CD14-positive monocyte (primary cell): ENCODE results near the gene EVX2. TPM values are rescaled to one million over a fixed set of nuclear protein-coding genes. Genes with fewer than 3 reads are reported as not detected.

Experiments used
- DNase-seq, 3 donors: peaks; one replicate each; pipeline ENCODE4 v3.0.0-alpha.2; 2011 to 2022
- H2AFZ ChIP-seq: 2 replicates; pipeline ENCODE4 v1.6.0; 2012; ENCODE audit warnings: mild to moderate bottlenecking, low read depth, low read length, inconsistent platforms; ENCODE audit not compliant: insufficient read depth, poor library complexity, severe bottlenecking
- H3K27ac ChIP-seq, 2 donors: 1 replicate in 1 of 2; 2 replicates in 1 of 2; pipeline ENCODE4 v1.5.1; 2012 to 2013; ENCODE audit warnings: low read length in 2 of 2, control low read depth in 1 of 2, inconsistent platforms in 1 of 2, low read depth in 1 of 2, mild to moderate bottlenecking in 1 of 2
- H3K27me3 ChIP-seq, 2 donors: one replicate each; pipeline versions ENCODE4 v1.6.0 to v1.6.1; 2011 to 2013; ENCODE audit warnings: low read length in 2 of 2; ENCODE audit not compliant: control insufficient read depth in 2 of 2, insufficient read depth in 2 of 2
- H3K36me3 ChIP-seq, 2 donors: replicated peaks in 1 of 2; 1 replicate in 1 of 2; 2 replicates in 1 of 2; pipeline versions ENCODE4 v1.5.1 to v1.6.1; 2012 to 2013; ENCODE audit warnings: low read length in 2 of 2, control low read depth in 1 of 2, inconsistent platforms in 1 of 2, mild to moderate bottlenecking in 1 of 2; ENCODE audit not compliant: insufficient read depth in 2 of 2, control insufficient read depth in 1 of 2
- H3K4me1 ChIP-seq, 2 donors: 1 replicate in 1 of 2; 2 replicates in 1 of 2; pipeline versions ENCODE4 v1.5.1 to v1.6.1; 2012 to 2013; ENCODE audit warnings: low read length in 2 of 2, control low read depth in 1 of 2, inconsistent platforms in 1 of 2, mild to moderate bottlenecking in 1 of 2, moderate library complexity in 1 of 2; ENCODE audit not compliant: insufficient read depth in 2 of 2, control insufficient read depth in 1 of 2
- H3K4me2 ChIP-seq: replicated peaks from 2 replicates; pipeline ENCODE3; 2012; ENCODE audit warnings: low read length, moderate library complexity, mild to moderate bottlenecking; ENCODE audit not compliant: poor library complexity, severe bottlenecking; ENCODE audit errors: extremely low read depth
- H3K4me3 ChIP-seq, 3 experiments: fragments of 200-600 bp in 1 of 3; sonication (generic) in 1 of 3; replicated peaks in 1 of 3; 1 replicate in 2 of 3; 2 replicates in 1 of 3; pipeline ENCODE4 v1.5.1; 2011 to 2013; ENCODE audit warnings: low read length in 3 of 3, mild to moderate bottlenecking in 3 of 3, control low read depth in 2 of 3, low read depth in 2 of 3, inconsistent platforms in 1 of 3, moderate library complexity in 1 of 3
- H3K79me2 ChIP-seq: 2 replicates; pipeline ENCODE4 v1.6.0; 2012; ENCODE audit warnings: mild to moderate bottlenecking, control low read depth, inconsistent platforms, low read length, moderate library complexity; ENCODE audit not compliant: insufficient read depth
- H3K9ac ChIP-seq: 2 replicates; pipeline ENCODE4 v1.6.0; 2017; ENCODE audit warnings: low read length, mild to moderate bottlenecking; ENCODE audit not compliant: insufficient read depth, poor library complexity, severe bottlenecking
- H3K9me3 ChIP-seq, 2 donors: replicated peaks in 1 of 2; 1 replicate in 1 of 2; 2 replicates in 1 of 2; pipeline versions ENCODE4 v1.5.1 to v1.6.1; 2012 to 2013; ENCODE audit warnings: low read length in 2 of 2, control low read depth in 1 of 2; ENCODE audit not compliant: control insufficient read depth in 1 of 2, insufficient read depth in 1 of 2
- H4K20me1 ChIP-seq: 2 replicates; pipeline ENCODE4 v1.6.0; 2012; ENCODE audit warnings: mild to moderate bottlenecking, low read length, control low read depth, moderate library complexity; ENCODE audit not compliant: insufficient read depth
- H3K27ac Mint-ChIP-seq, 7 donors: one replicate each; pipeline ENCODE4 v1.8.0; 2020; ENCODE audit warnings: mild to moderate bottlenecking in 7 of 7, mixed read lengths in 7 of 7, moderate library complexity in 6 of 7, inconsistent platforms in 2 of 7
- H3K27me3 Mint-ChIP-seq, 3 donors: one replicate each; pipeline ENCODE4 v1.8.0; 2021 to 2022; ENCODE audit warnings: low read depth in 3 of 3, mild to moderate bottlenecking in 3 of 3, mixed read lengths in 3 of 3, moderate library complexity in 3 of 3, inconsistent platforms in 1 of 3
- H3K36me3 Mint-ChIP-seq, 2 donors: one replicate each; pipeline ENCODE4 v1.8.0; 2020; ENCODE audit warnings: mixed read lengths in 2 of 2, inconsistent platforms in 1 of 2, mild to moderate bottlenecking in 1 of 2
- H3K4me1 Mint-ChIP-seq: one replicate; pipeline ENCODE4 v1.8.0; 2020; ENCODE audit warnings: mild to moderate bottlenecking, mixed read lengths
- H3K4me3 Mint-ChIP-seq, 2 donors: one replicate each; pipeline ENCODE4 v1.8.0; 2020; ENCODE audit warnings: mild to moderate bottlenecking in 2 of 2, mixed read lengths in 2 of 2, moderate library complexity in 1 of 2
- H3K9me3 Mint-ChIP-seq, 7 donors: one replicate each; pipeline ENCODE4 v1.8.0; 2020 to 2022; ENCODE audit warnings: mixed read lengths in 7 of 7, mild to moderate bottlenecking in 6 of 7, moderate library complexity in 6 of 7, inconsistent platforms in 2 of 7
- CTCF ChIP-seq: fragments of 200-600 bp; IDR thresholded peaks from one replicate; pipeline ENCODE4 v1.8.0; 2022; ENCODE audit warnings: antibody characterized with exemption, mild to moderate bottlenecking
- WGBS: methylation state at CpG from one replicate; pipeline ENCODE4 v1.1.5; 2013; ENCODE audit warnings: missing lambda C conversion rate; ENCODE audit not compliant: insufficient coverage; 5-methylcytosine and 5-hydroxymethylcytosine counted together
- intact Hi-C, 2 donors: fragments of 100-400 bp; cut with micrococcal nuclease; formaldehyde crosslinking; loops; one replicate each; pipeline versions ENCODE4 v1.15.0 to v1.15.1; 2023
- polyA plus RNA-seq, 3 donors: library from polyadenylated mRNA; depleted of rRNA in 1 of 3; unstranded in 2 of 3; stranded (reverse) in 1 of 3; fragments of 300-500 nt in 2 of 3; fragments of >200 nt in 1 of 3; fragmentation: Illumina TruSeq in 2 of 3; gene quantifications; 1 replicate in 2 of 3; 2 replicates in 1 of 3; pipeline ENCODE4 v1.2.3, GENCODE V29; 2012 to 2021

The EVX2 gene
- polyA plus RNA-seq, 3 donors = not detected

- Histone ChIP-seq H3K36me3 (no peaks in the 10 kb centered on the region), H3K9me3 (peaks cover 0 to 78% of the 10 kb centered on the region in 2 donors), H2AFZ (no peak overlapping the region), H4K20me1 (no peaks in the 10 kb centered on the region), H3K9ac (no peak overlapping the region), H3K4me2 (no peak overlapping the region), H3K4me1 (peaks cover 7 to 17% of the 10 kb centered on the region in 2 donors), H3K27ac (no peak overlapping the region), H3K79me2 (no peaks in the 10 kb centered on the region), H3K27me3 (peaks cover 85 to 98% of the 10 kb centered on the region in 2 donors), H3K4me3 (no peak overlapping the region)
- no peak for DNase-seq
- peaks cover 95 to 100% (median 97%) of the 10 kb centered on the region in 3 donors for H3K27me3 Mint-ChIP-seq
- H3K27ac Mint-ChIP-seq = no peak overlapping the region
- no peak for TF ChIP-seq CTCF
- intact Hi-C loops = no loop called here
- H3K9me3 Mint-ChIP-seq = peaks cover 0 to 44% (median 31%) of the 10 kb centered on the region in 7 donors
- peaks cover 29% of the 10 kb centered on the region for H3K4me1 Mint-ChIP-seq
- 11% methylated on average over 5 of the region's 7 CpGs for WGBS
- peaks cover 0 to 6% of the 10 kb centered on the region in 2 donors for H3K36me3 Mint-ChIP-seq
- peak overlapping the region in 1 of 2 donors; percentile 61 for H3K4me3 Mint-ChIP-seq
Measured at GRCh38 chr2:176102309-176102866, 18.6 kb upstream of the EVX2 start.

GRCh38 chr2:176101842-176102241 lies 18.1 kb upstream of the EVX2 start:
- Histone ChIP-seq H3K27ac (no peak overlapping the region), H3K79me2 (no peaks in the 10 kb centered on the region), H3K4me3 (no peak overlapping the region), H3K4me1 (peaks cover 9 to 17% of the 10 kb centered on the region in 2 donors), H4K20me1 (no peaks in the 10 kb centered on the region), H3K36me3 (no peaks in the 10 kb centered on the region), H3K9me3 (peaks cover 0 to 79% of the 10 kb centered on the region in 2 donors), H3K9ac (no peak overlapping the region), H3K4me2 (no peak overlapping the region), H3K27me3 (peaks cover 86 to 99% of the 10 kb centered on the region in 2 donors), H2AFZ (no peak overlapping the region)
- DNase-seq = no peak
- H3K27ac Mint-ChIP-seq = no peak overlapping the region
- peaks cover 97 to 100% (median 97%) of the 10 kb centered on the region in 3 donors for H3K27me3 Mint-ChIP-seq
- H3K36me3 Mint-ChIP-seq = peaks cover 0 to 5% of the 10 kb centered on the region in 2 donors
- H3K9me3 Mint-ChIP-seq = peaks cover 0 to 39% (median 32%) of the 10 kb centered on the region in 7 donors
- H3K4me3 Mint-ChIP-seq = peak overlapping the region in 1 of 2 donors; percentile 71
- no peak for TF ChIP-seq CTCF
- H3K4me1 Mint-ChIP-seq = peaks cover 30% of the 10 kb centered on the region
- intact Hi-C loops = no loop called here
- WGBS = 0% methylated on average over 1 of the region's 5 CpGs
